ENCODE measurements around the gene CLK2.

GRCh38 chr1:155253797-155254196 lies 19.5 kb downstream of the CLK2 start:
- TF ChIP-seq CTCF (conservative IDR thresholded peaks at IDR 0.05 in 1 of 2, IDR thresholded peaks at IDR 0.05 in 1 of 2; ENCODE audit: extremely low read depth in 1 of 2, insufficient read depth in 1 of 2, low read depth in 1 of 2, low read length in 2 of 2) (no peak), EZH2 (IDR thresholded peaks at IDR 0.05; ENCODE audit: borderline replicate concordance, low read length) (no peak)

Measured in mammary epithelial cell (primary cell).